ENCODE data around the gene KLF1. TPM values are rescaled to one million over a fixed set of nuclear protein-coding genes. Genes with fewer than 3 reads are reported as not detected.

Gene KLF1
- total and polyA plus RNA-seq, 10 of the 15 experiments (the other 5 are each of a cell fraction or from before 2014, with no cell fraction given): 0.04 to 0.38 (median 0.08) TPM; not detected in 3

- no peaks in the 10 kb centered on the region; the same call in 2 of the 3 replicates for H3K9me3 ChIP-seq (replicated peaks; ENCODE audit: control insufficient read depth, insufficient read depth, low read length)
- peak; percentile 18 for FAIRE-seq
- H2AFZ ChIP-seq (ENCODE audit: control insufficient read depth, low read depth, low read length): no peak overlapping the region
- ChIA-PET POLR2A (no interaction called here), SMC1A (ENCODE audit: uncharacterized antibody, unreplicated experiment) (no interaction called here), RAD21 (ENCODE audit: unreplicated experiment) (no interaction called here), CTCF (no interaction called here)
- H3K79me2 ChIP-seq (ENCODE audit: control insufficient read depth, insufficient read depth, low read length): no peaks in the 10 kb centered on the region
- H3K4me3 ChIP-seq: no peak overlapping the region
- in situ Hi-C loops (cut with MboI): no loop called here
- no peak for DNase-seq (ENCODE audit: low read depth, low spot score)
- intact Hi-C loops (cut with micrococcal nuclease; ENCODE audit: unreplicated experiment): no loop called here
- peaks cover 5% of the 10 kb centered on the region; the same call in 1 of the 2 replicates for H3K4me1 ChIP-seq (ENCODE audit: control insufficient read depth, insufficient read depth, low read length)
- no peak overlapping the region for H3K9ac ChIP-seq (ENCODE audit: control insufficient read depth, insufficient read depth, low read length)
- no peaks in the 10 kb centered on the region for H3K27me3 ChIP-seq (replicated peaks in 1 of 2; ENCODE audit: control insufficient read depth in 2 of 2, insufficient read depth in 2 of 2, low read length in 1 of 2)
- BruUV-seq (replicated peaks): no TSS peak
- no peak overlapping the region for H3K4me2 ChIP-seq (ENCODE audit: control insufficient read depth, insufficient read depth)
- H4K20me1 ChIP-seq (ENCODE audit: control insufficient read depth, insufficient read depth): no peaks in the 10 kb centered on the region
- H3K27ac ChIP-seq (ENCODE audit: control insufficient read depth, insufficient read depth): no peak overlapping the region
- TF ChIP-seq, protein P1, sequence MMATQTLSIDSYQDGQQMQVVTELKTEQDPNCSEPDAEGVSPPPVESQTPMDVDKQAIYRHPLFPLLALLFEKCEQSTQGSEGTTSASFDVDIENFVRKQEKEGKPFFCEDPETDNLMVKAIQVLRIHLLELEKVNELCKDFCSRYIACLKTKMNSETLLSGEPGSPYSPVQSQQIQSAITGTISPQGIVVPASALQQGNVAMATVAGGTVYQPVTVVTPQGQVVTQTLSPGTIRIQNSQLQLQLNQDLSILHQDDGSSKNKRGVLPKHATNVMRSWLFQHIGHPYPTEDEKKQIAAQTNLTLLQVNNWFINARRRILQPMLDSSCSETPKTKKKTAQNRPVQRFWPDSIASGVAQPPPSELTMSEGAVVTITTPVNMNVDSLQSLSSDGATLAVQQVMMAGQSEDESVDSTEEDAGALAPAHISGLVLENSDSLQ (IDR thresholded peaks at IDR 0.05): peak; percentile 92
- TF ChIP-seq MEF2B (IDR thresholded peaks at IDR 0.05; ENCODE audit: partially characterized antibody, poor library complexity, severe bottlenecking): no peak
- peak; percentile 21 for TF ChIP-seq FOS (IDR thresholded peaks at IDR 0.05; ENCODE audit: borderline replicate concordance, extremely low read depth, insufficient read length)
- TF ChIP-seq, protein P2, sequence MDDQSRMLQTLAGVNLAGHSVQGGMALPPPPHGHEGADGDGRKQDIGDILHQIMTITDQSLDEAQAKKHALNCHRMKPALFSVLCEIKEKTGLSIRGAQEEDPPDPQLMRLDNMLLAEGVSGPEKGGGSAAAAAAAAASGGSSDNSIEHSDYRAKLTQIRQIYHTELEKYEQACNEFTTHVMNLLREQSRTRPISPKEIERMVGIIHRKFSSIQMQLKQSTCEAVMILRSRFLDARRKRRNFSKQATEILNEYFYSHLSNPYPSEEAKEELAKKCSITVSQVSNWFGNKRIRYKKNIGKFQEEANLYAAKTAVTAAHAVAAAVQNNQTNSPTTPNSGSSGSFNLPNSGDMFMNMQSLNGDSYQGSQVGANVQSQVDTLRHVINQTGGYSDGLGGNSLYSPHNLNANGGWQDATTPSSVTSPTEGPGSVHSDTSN (IDR thresholded peaks at IDR 0.05; ENCODE audit: insufficient replicate concordance, low read depth, low read length): peak; percentile 91
- TF ChIP-seq NR2F1 (conservative IDR thresholded peaks at IDR 0.05): no peak
- TF ChIP-seq NFYB (IDR thresholded peaks at IDR 0.05; ENCODE audit: insufficient read depth, low read depth, low read length): peak; percentile 74
- peak; percentile 64 for TF ChIP-seq SP1 (IDR thresholded peaks at IDR 0.05; ENCODE audit: low read depth, low read length)
- TF ChIP-seq, protein P3, sequence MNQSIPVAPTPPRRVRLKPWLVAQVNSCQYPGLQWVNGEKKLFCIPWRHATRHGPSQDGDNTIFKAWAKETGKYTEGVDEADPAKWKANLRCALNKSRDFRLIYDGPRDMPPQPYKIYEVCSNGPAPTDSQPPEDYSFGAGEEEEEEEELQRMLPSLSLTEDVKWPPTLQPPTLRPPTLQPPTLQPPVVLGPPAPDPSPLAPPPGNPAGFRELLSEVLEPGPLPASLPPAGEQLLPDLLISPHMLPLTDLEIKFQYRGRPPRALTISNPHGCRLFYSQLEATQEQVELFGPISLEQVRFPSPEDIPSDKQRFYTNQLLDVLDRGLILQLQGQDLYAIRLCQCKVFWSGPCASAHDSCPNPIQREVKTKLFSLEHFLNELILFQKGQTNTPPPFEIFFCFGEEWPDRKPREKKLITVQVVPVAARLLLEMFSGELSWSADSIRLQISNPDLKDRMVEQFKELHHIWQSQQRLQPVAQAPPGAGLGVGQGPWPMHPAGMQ (IDR thresholded peaks at IDR 0.05; ENCODE audit: borderline replicate concordance): no peak
- no peaks in the 10 kb centered on the region for H3K36me3 ChIP-seq (ENCODE audit: control insufficient read depth in 2 of 2, insufficient read depth in 2 of 2, low read length in 1 of 2)
- 82% methylated on average over 10 of the region's 10 CpGs for WGBS (ENCODE audit: insufficient coverage, insufficient replicate concordance, low lambda C conversion rate, missing lambda C conversion rate)
- ATAC-seq: peak; percentile 49
Observed at GRCh38 chr19:12868540-12869112, 18.4 kb downstream of the KLF1 start.
